SU-DHL-6 (cell line): Measurements from ENCODE around the gene TMEM164.

ENCODE experiments used
- H2AFZ ChIP-seq: fragments of 200-600 bp; sonication (generic); 2 replicates; pipeline ENCODE4 v1.6.1; 2014; ENCODE audit warnings: low read depth, mild to moderate bottlenecking, moderate library complexity, mixed read lengths, antibody characterized with exemption, low read length; ENCODE audit not compliant: severe bottlenecking
- H3F3A ChIP-seq: fragments of 200-600 bp; shearing (Covaris generic); 2 replicates; pipeline ENCODE4 v1.6.0; 2016; ENCODE audit warnings: antibody characterized with exemption, mild to moderate bottlenecking; ENCODE audit not compliant: insufficient read depth
- H3K27ac ChIP-seq: fragments of 200-600 bp; sonication (generic); 2 replicates; pipeline ENCODE4 v1.5.1; 2016; ENCODE audit warnings: low read depth, mild to moderate bottlenecking, low read length, moderate library complexity, mixed read lengths
- H3K27me3 ChIP-seq: fragments of 200-600 bp; sonication (generic), shearing (Covaris generic); 2 replicates; pipeline ENCODE4 v1.6.0; 2014; ENCODE audit warnings: mild to moderate bottlenecking, low read length
- H3K36me3 ChIP-seq: fragments of 200-600 bp; sonication (generic); 2 replicates; pipeline ENCODE4 v1.6.1; 2014; ENCODE audit warnings: mild to moderate bottlenecking, low read length, mixed read lengths
- H3K4me2 ChIP-seq: fragments of 300-600, 200-600 bp; shearing (Covaris generic), sonication (generic); 2 replicates; pipeline ENCODE4 v1.6.0; 2014; ENCODE audit warnings: low read length, low read depth, mild to moderate bottlenecking; ENCODE audit not compliant: poor library complexity, severe bottlenecking
- H3K4me3 ChIP-seq: fragments of 200-600 bp; sonication (generic); 2 replicates; pipeline ENCODE4 v1.5.1; 2014; ENCODE audit warnings: antibody characterized with exemption, low read length, mild to moderate bottlenecking, mixed read lengths; ENCODE audit not compliant: insufficient read depth, poor library complexity, severe bottlenecking
- H3K79me2 ChIP-seq: fragments of 200-600 bp; sonication (generic); 2 replicates; pipeline ENCODE4 v1.6.1; 2014; ENCODE audit warnings: mild to moderate bottlenecking, low read length, moderate library complexity; ENCODE audit not compliant: insufficient read depth
- H3K9ac ChIP-seq: fragments of 200-600 bp; sonication (generic); 2 replicates; pipeline ENCODE4 v1.7.0; 2014; ENCODE audit warnings: mild to moderate bottlenecking, low read length
- H3K9me2 ChIP-seq: fragments of 200-600 bp; sonication (generic); replicated peaks from 2 replicates; pipeline ENCODE4 v1.6.1; 2014; ENCODE audit warnings: low read length; ENCODE audit not compliant: insufficient read depth
- H3K9me3 ChIP-seq: fragments of 200-600 bp; sonication (generic); 2 replicates; pipeline ENCODE4 v1.6.1; 2014; ENCODE audit warnings: low read length, mixed read lengths; ENCODE audit not compliant: insufficient read depth
- H4K20me1 ChIP-seq: fragments of 200-600 bp; sonication (generic); 2 replicates; pipeline ENCODE4 v1.6.1; 2014; ENCODE audit warnings: low read depth, mild to moderate bottlenecking, antibody characterized with exemption, low read length, moderate library complexity, mixed read lengths
- CTCF ChIP-seq: fragments of 200-600 bp; sonication (generic); IDR thresholded peaks from one replicate; pipeline ENCODE4 v1.5.1; 2017; ENCODE audit warnings: antibody characterized with exemption, mild to moderate bottlenecking, low read length, moderate library complexity; ENCODE audit not compliant: insufficient read depth, poor library complexity, severe bottlenecking
- EZH2phosphoT487 ChIP-seq: fragments of 200-600 bp; sonication (generic), shearing (Covaris generic); conservative IDR thresholded peaks from 2 replicates; pipeline ENCODE4 v1.6.1; 2018; ENCODE audit warnings: mild to moderate bottlenecking, antibody characterized with exemption, low read length, moderate library complexity, mixed read lengths

Gene TMEM164

GRCh38 chrX:110004215-110004614 is 1.3 kb downstream of the TMEM164 start:
- no peak overlapping the region for H3K9ac ChIP-seq
- no peaks in the 10 kb centered on the region for H3K79me2 ChIP-seq
- no peaks in the 10 kb centered on the region for H3F3A ChIP-seq
- H2AFZ ChIP-seq = no peak overlapping the region
- no peak overlapping the region for H3K27ac ChIP-seq
- H3K9me3 ChIP-seq = no peaks in the 10 kb centered on the region
- no peaks in the 10 kb centered on the region for H3K9me2 ChIP-seq
- no peaks in the 10 kb centered on the region for H4K20me1 ChIP-seq
- TF ChIP-seq CTCF (no peak), EZH2phosphoT487 (no peak)
- no peak overlapping the region for H3K4me3 ChIP-seq
- no peaks in the 10 kb centered on the region for H3K36me3 ChIP-seq
- no peak overlapping the region for H3K4me2 ChIP-seq
- H3K27me3 ChIP-seq = no peaks in the 10 kb centered on the region

GRCh38 chrX:110004731-110005369 is 1.9 kb downstream of the TMEM164 start:
- TF ChIP-seq CTCF = no peak
- TF ChIP-seq EZH2phosphoT487 = no peak
- H3K9me3 ChIP-seq = no peaks in the 10 kb centered on the region
- no peak overlapping the region for H3K4me3 ChIP-seq
- no peak overlapping the region for H3K27ac ChIP-seq
- H3K9me2 ChIP-seq = no peaks in the 10 kb centered on the region
- H3K79me2 ChIP-seq = no peaks in the 10 kb centered on the region
- no peaks in the 10 kb centered on the region for H3F3A ChIP-seq
- H3K4me2 ChIP-seq = no peak overlapping the region
- no peaks in the 10 kb centered on the region for H3K36me3 ChIP-seq
- no peaks in the 10 kb centered on the region for H3K27me3 ChIP-seq
- no peak overlapping the region for H2AFZ ChIP-seq
- H4K20me1 ChIP-seq = no peaks in the 10 kb centered on the region
- H3K9ac ChIP-seq = no peak overlapping the region

- Histone ChIP-seq H3F3A (no peaks in the 10 kb centered on the region), H3K27me3 (no peaks in the 10 kb centered on the region), H3K9me2 (no peaks in the 10 kb centered on the region), H3K4me3 (no peak overlapping the region), H2AFZ (no peak overlapping the region), H4K20me1 (no peaks in the 10 kb centered on the region), H3K9me3 (no peaks in the 10 kb centered on the region), H3K9ac (no peak overlapping the region), H3K79me2 (no peaks in the 10 kb centered on the region), H3K36me3 (no peaks in the 10 kb centered on the region), H3K4me2 (no peak overlapping the region), H3K27ac (no peak overlapping the region)
- TF ChIP-seq CTCF = no peak
- TF ChIP-seq EZH2phosphoT487 = no peak
These were observed 3.2 kb downstream of the TMEM164 start for GRCh38 chrX:110006161-110006560.
